H1 (cell line): ENCODE measurements around the gene SIT1.

Source experiments
- CTCF ChIP-seq, 3 experiments: IDR thresholded peaks; 1 replicate in 2 of 3; 2 replicates in 1 of 3; pipeline versions ENCODE4 v1.5.1 to v1.6.1; 2011; ENCODE audit warnings: low read length in 3 of 3, mild to moderate bottlenecking in 3 of 3, inconsistent platforms in 2 of 3, low read depth in 1 of 3, moderate library complexity in 1 of 3; ENCODE audit not compliant: insufficient read depth in 1 of 3; ENCODE audit errors: control extremely low read depth in 1 of 3
- EGR1 ChIP-seq: IDR thresholded peaks from 2 replicates; pipeline ENCODE4 v1.6.1; 2011; ENCODE audit warnings: low read depth, low read length, borderline replicate concordance
- POLR2A ChIP-seq, 2 experiments: IDR thresholded peaks; 1 replicate in 1 of 2; 2 replicates in 1 of 2; pipeline ENCODE4 v1.6.1; 2011; ENCODE audit warnings: low read depth in 2 of 2, low read length in 2 of 2, mild to moderate bottlenecking in 2 of 2; ENCODE audit errors: control extremely low read depth in 1 of 2
- POLR2AphosphoS5 ChIP-seq: IDR thresholded peaks from 2 replicates; pipeline ENCODE4 v1.6.1; 2011; ENCODE audit warnings: low read depth, low read length
- SAP30 ChIP-seq: fragments of 300-600 bp; sonication (generic); IDR thresholded peaks from 2 replicates; pipeline ENCODE4 v1.7.1; 2012; ENCODE audit warnings: low read length, moderate library complexity, mild to moderate bottlenecking, inconsistent platforms; ENCODE audit not compliant: insufficient read depth, insufficient replicate concordance
- SIN3A ChIP-seq, 2 experiments: IDR thresholded peaks in 1 of 2; conservative IDR thresholded peaks in 1 of 2; 2 replicates each; pipeline ENCODE4 v1.6.1; 2011 to 2012; ENCODE audit warnings: low read length in 2 of 2, improper control_type of control experiment in 1 of 2, low read depth in 1 of 2, mild to moderate bottlenecking in 1 of 2
- SP1 ChIP-seq: IDR thresholded peaks from 2 replicates; pipeline ENCODE4 v1.6.1; 2011; ENCODE audit warnings: low read depth, low read length
- SP2 ChIP-seq: IDR thresholded peaks from 2 replicates; pipeline ENCODE4 v1.6.1; 2012; ENCODE audit warnings: mild to moderate bottlenecking, low read length, inconsistent platforms
- USF2 ChIP-seq: IDR thresholded peaks from 2 replicates; pipeline ENCODE4 v1.6.1; 2011; ENCODE audit warnings: low read length, improper control_type of control experiment
- YY1 ChIP-seq: IDR thresholded peaks from 2 replicates; pipeline ENCODE4 v1.6.1; 2011; ENCODE audit warnings: low read depth, mild to moderate bottlenecking, low read length
- ZNF274 ChIP-seq: IDR thresholded peaks from 2 replicates; pipeline ENCODE4 v1.7.0; 2012; ENCODE audit warnings: low read length, borderline replicate concordance; ENCODE audit errors: extremely low read depth

- TF ChIP-seq SP2 (no peak), USF2 (no peak), POLR2AphosphoS5 (no peak), POLR2A (IDR thresholded peaks at IDR 0.05; ENCODE audit: control extremely low read depth in 1 of 2, low read depth in 2 of 2, low read length in 2 of 2) (0 out of 3 replicates have a peak, but pooled peaks of 1 of the 2 experiments have one; percentile 20), SIN3A (conservative IDR thresholded peaks at IDR 0.05 in 1 of 2, IDR thresholded peaks at IDR 0.05 in 1 of 2; ENCODE audit: low read depth in 1 of 2, low read length in 2 of 2) (no peak), ZNF274 (no peak), CTCF (IDR thresholded peaks at IDR 0.05; ENCODE audit: control extremely low read depth in 1 of 3, insufficient read depth in 1 of 3, low read depth in 1 of 3, low read length in 3 of 3) (no peak), EGR1 (no peak), SP1 (no peak), SAP30 (no peak), YY1 (no peak)
These were observed 34.2 kb upstream of the SIT1 start for GRCh38 chr9:35684921-35685320.
